ENCODE measurements around the gene C12orf42. TPM values are rescaled to one million over a fixed set of nuclear protein-coding genes. Genes with fewer than 3 reads are reported as not detected.

The C12orf42 gene
- polyA plus RNA-seq, 1 experiment, result not detected

- TF ChIP-seq CTCF (IDR thresholded peaks at IDR 0.05; ENCODE audit: low read depth, low read length), result no peak
- peaks cover 9% of the 10 kb centered on the region for H3K9me3 ChIP-seq (ENCODE audit: control insufficient read depth, insufficient read depth, low read length)
- no peak overlapping the region for H3K27ac ChIP-seq (ENCODE audit: low read depth, low read length)
- POLR2A ChIA-PET, result no interaction called here
- CTCF ChIA-PET, result no interaction called here
- H3K27me3 ChIP-seq (ENCODE audit: control insufficient read depth, insufficient read depth, low read length), result no peaks in the 10 kb centered on the region
- no peak for DNase-seq (ENCODE audit: low read depth, low spot score)
- H3K4me3 ChIP-seq (ENCODE audit: low read depth, low read length), result no peak overlapping the region
These were observed 103.0 kb downstream of the C12orf42 start for GRCh38 chr12:103392722-103393121.

- no peak for DNase-seq (ENCODE audit: low read depth, low spot score)
- no peaks in the 10 kb centered on the region for H3K27me3 ChIP-seq (ENCODE audit: control insufficient read depth, insufficient read depth, low read length)
- CTCF ChIA-PET, result no interaction called here
- no peak overlapping the region for H3K27ac ChIP-seq (ENCODE audit: low read depth, low read length)
- H3K4me3 ChIP-seq (ENCODE audit: low read depth, low read length), result no peak overlapping the region
- TF ChIP-seq CTCF (IDR thresholded peaks at IDR 0.05; ENCODE audit: low read depth, low read length), result no peak
- H3K9me3 ChIP-seq (ENCODE audit: control insufficient read depth, insufficient read depth, low read length), result peaks cover 10% of the 10 kb centered on the region
- POLR2A ChIA-PET, result no interaction called here
These were observed 104.7 kb downstream of the C12orf42 start for GRCh38 chr12:103391103-103391502.

- TF ChIP-seq CTCF (IDR thresholded peaks at IDR 0.05; ENCODE audit: low read depth, low read length), result no peak
- no peaks in the 10 kb centered on the region for H3K27me3 ChIP-seq (ENCODE audit: control insufficient read depth, insufficient read depth, low read length)
- ChIA-PET POLR2A (no interaction called here), CTCF (no interaction called here)
- H3K27ac ChIP-seq (ENCODE audit: low read depth, low read length), result no peak overlapping the region
- no peak for DNase-seq (ENCODE audit: low read depth, low spot score)
- no peak overlapping the region for H3K4me3 ChIP-seq (ENCODE audit: low read depth, low read length)
- peaks cover 9% of the 10 kb centered on the region; the same call in 1 of the 2 replicates for H3K9me3 ChIP-seq (ENCODE audit: control insufficient read depth, insufficient read depth, low read length)
These were observed 108.4 kb downstream of the C12orf42 start for GRCh38 chr12:103387385-103387784.

GRCh38 chr12:103386451-103386850 is 109.3 kb downstream of the C12orf42 start:
- no peak for DNase-seq (ENCODE audit: low read depth, low spot score)
- no peak for TF ChIP-seq CTCF (IDR thresholded peaks at IDR 0.05; ENCODE audit: low read depth, low read length)
- CTCF ChIA-PET, result no interaction called here

GRCh38 chr12:103382736-103383346 is 112.9 kb downstream of the C12orf42 start:
- Histone ChIP-seq H3K27me3 (ENCODE audit: control insufficient read depth, insufficient read depth, low read length) (no peaks in the 10 kb centered on the region), H3K9me3 (ENCODE audit: control insufficient read depth, insufficient read depth, low read length) (peaks cover 19% of the 10 kb centered on the region), H3K4me3 (ENCODE audit: low read depth, low read length) (no peak overlapping the region), H3K27ac (ENCODE audit: low read depth, low read length) (no peak overlapping the region)
- no peak for TF ChIP-seq CTCF (IDR thresholded peaks at IDR 0.05; ENCODE audit: low read depth, low read length)
- POLR2A ChIA-PET, result no interaction called here
- CTCF ChIA-PET, result no interaction called here
- DNase-seq (ENCODE audit: low read depth, low spot score), result no peak

More at GRCh38 chr12:103386451-103386850, 109.3 kb downstream of the C12orf42 start:
- Histone ChIP-seq H3K4me3 (ENCODE audit: low read depth, low read length) (no peak overlapping the region), H3K27me3 (ENCODE audit: control insufficient read depth, insufficient read depth, low read length) (no peaks in the 10 kb centered on the region), H3K27ac (ENCODE audit: low read depth, low read length) (no peak overlapping the region), H3K9me3 (ENCODE audit: control insufficient read depth, insufficient read depth, low read length) (peaks cover 11% of the 10 kb centered on the region)
- POLR2A ChIA-PET, result no interaction called here
